ENCODE data around the gene ADGRG3. TPM values are rescaled to one million over a fixed set of nuclear protein-coding genes. Genes with fewer than 3 reads are reported as not detected.

Gene ADGRG3
- total and polyA plus RNA-seq, 9 of the 15 experiments (the other 6 are each of a cell fraction or from before 2014, with no cell fraction given), result 0.09 to 0.52 (median 0.14) TPM; not detected in 3

DNA sequence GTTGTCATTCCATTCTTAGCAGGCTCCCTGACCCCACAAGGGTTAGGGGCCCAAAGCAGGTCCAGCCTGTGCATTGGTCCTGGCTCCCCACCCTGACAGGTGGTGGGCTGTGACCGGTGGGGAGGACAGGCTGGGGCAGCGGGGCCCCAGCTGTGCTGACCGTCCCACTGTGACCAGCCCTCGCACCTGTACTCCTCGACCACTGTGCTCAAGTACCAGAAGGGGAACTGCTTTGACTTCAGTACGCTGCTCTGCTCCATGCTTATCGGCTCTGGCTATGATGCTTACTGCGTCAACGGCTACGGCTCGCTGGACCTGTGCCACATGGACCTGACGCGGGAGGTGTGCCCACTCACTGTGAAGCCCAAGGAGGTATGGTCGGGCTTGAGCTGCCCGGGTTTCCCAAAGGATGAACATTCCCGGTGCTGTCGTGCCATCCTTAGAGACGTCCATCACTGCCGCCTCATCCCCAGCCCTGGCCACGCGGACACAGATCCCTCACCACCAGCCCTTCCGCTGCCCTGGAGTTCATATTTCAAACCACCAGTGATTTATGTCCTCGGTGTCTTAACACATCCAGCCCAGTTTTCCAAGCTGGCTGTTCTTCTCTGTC lies 33.8 kb downstream of the ADGRG3 start (continued):
- TF ChIP-seq NFIX (CRISPR knock-in tag; IDR thresholded peaks at IDR 0.05; ENCODE audit: low read depth), result no peak
- TF ChIP-seq, protein P1, sequence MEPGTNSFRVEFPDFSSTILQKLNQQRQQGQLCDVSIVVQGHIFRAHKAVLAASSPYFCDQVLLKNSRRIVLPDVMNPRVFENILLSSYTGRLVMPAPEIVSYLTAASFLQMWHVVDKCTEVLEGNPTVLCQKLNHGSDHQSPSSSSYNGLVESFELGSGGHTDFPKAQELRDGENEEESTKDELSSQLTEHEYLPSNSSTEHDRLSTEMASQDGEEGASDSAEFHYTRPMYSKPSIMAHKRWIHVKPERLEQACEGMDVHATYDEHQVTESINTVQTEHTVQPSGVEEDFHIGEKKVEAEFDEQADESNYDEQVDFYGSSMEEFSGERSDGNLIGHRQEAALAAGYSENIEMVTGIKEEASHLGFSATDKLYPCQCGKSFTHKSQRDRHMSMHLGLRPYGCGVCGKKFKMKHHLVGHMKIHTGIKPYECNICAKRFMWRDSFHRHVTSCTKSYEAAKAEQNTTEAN (CRISPR knock-in tag; IDR thresholded peaks at IDR 0.05), result no peak
- no peak for TF ChIP-seq E2F3 (CRISPR knock-in tag; IDR thresholded peaks at IDR 0.05)
- TF ChIP-seq, protein P2, sequence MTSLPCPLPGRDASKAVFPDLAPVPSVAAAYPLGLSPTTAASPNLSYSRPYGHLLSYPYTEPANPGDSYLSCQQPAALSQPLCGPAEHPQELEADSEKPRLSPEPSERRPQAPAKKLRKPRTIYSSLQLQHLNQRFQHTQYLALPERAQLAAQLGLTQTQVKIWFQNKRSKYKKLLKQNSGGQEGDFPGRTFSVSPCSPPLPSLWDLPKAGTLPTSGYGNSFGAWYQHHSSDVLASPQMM (CRISPR knock-in tag; IDR thresholded peaks at IDR 0.05), result no peak
- no peak for TF ChIP-seq TEAD4 (IDR thresholded peaks at IDR 0.05; ENCODE audit: low read length)
- TF ChIP-seq TEAD4 (CRISPR knock-in tag; IDR thresholded peaks at IDR 0.05; ENCODE audit: borderline replicate concordance), result no peak
- no peak for TF ChIP-seq ZNF239 (CRISPR knock-in tag; IDR thresholded peaks at IDR 0.05)
- TF ChIP-seq SPI1 (IDR thresholded peaks at IDR 0.05; ENCODE audit: borderline replicate concordance, low read depth, low read length), result peak; percentile 67
- no peak for TF ChIP-seq ZFP1 (CRISPR knock-in tag; IDR thresholded peaks at IDR 0.05)
- TF ChIP-seq TEAD1 (CRISPR knock-in tag; IDR thresholded peaks at IDR 0.05), result no peak
- TF ChIP-seq PML (IDR thresholded peaks at IDR 0.05; ENCODE audit: low read length), result no peak
- TF ChIP-seq, protein P3, sequence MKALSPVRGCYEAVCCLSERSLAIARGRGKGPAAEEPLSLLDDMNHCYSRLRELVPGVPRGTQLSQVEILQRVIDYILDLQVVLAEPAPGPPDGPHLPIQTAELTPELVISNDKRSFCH (CRISPR knock-in tag; IDR thresholded peaks at IDR 0.05), result no peak
- TF ChIP-seq, protein P3 (tag; IDR thresholded peaks at IDR 0.05), result 0 out of 2 replicates have a peak, but pooled peaks have one; percentile 51
- TF ChIP-seq CREBBP (IDR thresholded peaks at IDR 0.05; ENCODE audit: low read depth, low read length), result no peak
- TF ChIP-seq, protein P4, sequence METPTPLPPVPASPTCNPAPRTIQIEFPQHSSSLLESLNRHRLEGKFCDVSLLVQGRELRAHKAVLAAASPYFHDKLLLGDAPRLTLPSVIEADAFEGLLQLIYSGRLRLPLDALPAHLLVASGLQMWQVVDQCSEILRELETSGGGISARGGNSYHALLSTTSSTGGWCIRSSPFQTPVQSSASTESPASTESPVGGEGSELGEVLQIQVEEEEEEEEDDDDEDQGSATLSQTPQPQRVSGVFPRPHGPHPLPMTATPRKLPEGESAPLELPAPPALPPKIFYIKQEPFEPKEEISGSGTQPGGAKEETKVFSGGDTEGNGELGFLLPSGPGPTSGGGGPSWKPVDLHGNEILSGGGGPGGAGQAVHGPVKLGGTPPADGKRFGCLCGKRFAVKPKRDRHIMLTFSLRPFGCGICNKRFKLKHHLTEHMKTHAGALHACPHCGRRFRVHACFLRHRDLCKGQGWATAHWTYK (CRISPR knock-in tag; IDR thresholded peaks at IDR 0.05), result 0 out of 2 replicates have a peak, but pooled peaks have one; percentile 37
- no peak for TF ChIP-seq RAD51 (IDR thresholded peaks at IDR 0.05; ENCODE audit: borderline replicate concordance, low read depth)
- TF ChIP-seq ARNT (IDR thresholded peaks at IDR 0.05), result no peak
- TF ChIP-seq, protein P5, sequence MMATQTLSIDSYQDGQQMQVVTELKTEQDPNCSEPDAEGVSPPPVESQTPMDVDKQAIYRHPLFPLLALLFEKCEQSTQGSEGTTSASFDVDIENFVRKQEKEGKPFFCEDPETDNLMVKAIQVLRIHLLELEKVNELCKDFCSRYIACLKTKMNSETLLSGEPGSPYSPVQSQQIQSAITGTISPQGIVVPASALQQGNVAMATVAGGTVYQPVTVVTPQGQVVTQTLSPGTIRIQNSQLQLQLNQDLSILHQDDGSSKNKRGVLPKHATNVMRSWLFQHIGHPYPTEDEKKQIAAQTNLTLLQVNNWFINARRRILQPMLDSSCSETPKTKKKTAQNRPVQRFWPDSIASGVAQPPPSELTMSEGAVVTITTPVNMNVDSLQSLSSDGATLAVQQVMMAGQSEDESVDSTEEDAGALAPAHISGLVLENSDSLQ (IDR thresholded peaks at IDR 0.05), result peak; percentile 56
- TF ChIP-seq CXXC5 (CRISPR knock-in tag; IDR thresholded peaks at IDR 0.05), result 0 out of 2 replicates have a peak, but pooled peaks have one; percentile 7
- TF ChIP-seq, protein P6, sequence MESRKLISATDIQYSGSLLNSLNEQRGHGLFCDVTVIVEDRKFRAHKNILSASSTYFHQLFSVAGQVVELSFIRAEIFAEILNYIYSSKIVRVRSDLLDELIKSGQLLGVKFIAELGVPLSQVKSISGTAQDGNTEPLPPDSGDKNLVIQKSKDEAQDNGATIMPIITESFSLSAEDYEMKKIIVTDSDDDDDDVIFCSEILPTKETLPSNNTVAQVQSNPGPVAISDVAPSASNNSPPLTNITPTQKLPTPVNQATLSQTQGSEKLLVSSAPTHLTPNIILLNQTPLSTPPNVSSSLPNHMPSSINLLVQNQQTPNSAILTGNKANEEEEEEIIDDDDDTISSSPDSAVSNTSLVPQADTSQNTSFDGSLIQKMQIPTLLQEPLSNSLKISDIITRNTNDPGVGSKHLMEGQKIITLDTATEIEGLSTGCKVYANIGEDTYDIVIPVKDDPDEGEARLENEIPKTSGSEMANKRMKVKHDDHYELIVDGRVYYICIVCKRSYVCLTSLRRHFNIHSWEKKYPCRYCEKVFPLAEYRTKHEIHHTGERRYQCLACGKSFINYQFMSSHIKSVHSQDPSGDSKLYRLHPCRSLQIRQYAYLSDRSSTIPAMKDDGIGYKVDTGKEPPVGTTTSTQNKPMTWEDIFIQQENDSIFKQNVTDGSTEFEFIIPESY (CRISPR knock-in tag; IDR thresholded peaks at IDR 0.05), result peak; percentile 57; the same call in 1 of the 2 replicates
- no peak for TF ChIP-seq NONO (IDR thresholded peaks at IDR 0.05; ENCODE audit: low read depth in 2 of 2, low read length in 1 of 2)
- no peak for TF ChIP-seq ATF1 (CRISPR knock-in tag; IDR thresholded peaks at IDR 0.05)
- TF ChIP-seq ATF1 (tag; IDR thresholded peaks at IDR 0.05), result peak; percentile 26; the same call in 1 of the 2 replicates
- TF ChIP-seq SUPT5H (IDR thresholded peaks at IDR 0.05), result no peak
